CD14-positive monocyte (primary cell): ENCODE results near the gene PLA2G4B. TPM values are rescaled to one million over a fixed set of nuclear protein-coding genes. Genes with fewer than 3 reads are reported as not detected.

Experiments
- DNase-seq, 3 donors: peaks; one replicate each; pipeline ENCODE4 v3.0.0-alpha.2; 2011 to 2022
- H2AFZ ChIP-seq: 2 replicates; pipeline ENCODE4 v1.6.0; 2012; ENCODE audit warnings: mild to moderate bottlenecking, low read depth, low read length, inconsistent platforms; ENCODE audit not compliant: insufficient read depth, poor library complexity, severe bottlenecking
- H3K27ac ChIP-seq, 2 donors: 1 replicate in 1 of 2; 2 replicates in 1 of 2; pipeline ENCODE4 v1.5.1; 2012 to 2013; ENCODE audit warnings: low read length in 2 of 2, control low read depth in 1 of 2, inconsistent platforms in 1 of 2, low read depth in 1 of 2, mild to moderate bottlenecking in 1 of 2
- H3K27me3 ChIP-seq, 2 donors: one replicate each; pipeline versions ENCODE4 v1.6.0 to v1.6.1; 2011 to 2013; ENCODE audit warnings: low read length in 2 of 2; ENCODE audit not compliant: control insufficient read depth in 2 of 2, insufficient read depth in 2 of 2
- H3K36me3 ChIP-seq, 2 donors: replicated peaks in 1 of 2; 1 replicate in 1 of 2; 2 replicates in 1 of 2; pipeline versions ENCODE4 v1.5.1 to v1.6.1; 2012 to 2013; ENCODE audit warnings: low read length in 2 of 2, control low read depth in 1 of 2, inconsistent platforms in 1 of 2, mild to moderate bottlenecking in 1 of 2; ENCODE audit not compliant: insufficient read depth in 2 of 2, control insufficient read depth in 1 of 2
- H3K4me1 ChIP-seq, 2 donors: 1 replicate in 1 of 2; 2 replicates in 1 of 2; pipeline versions ENCODE4 v1.5.1 to v1.6.1; 2012 to 2013; ENCODE audit warnings: low read length in 2 of 2, control low read depth in 1 of 2, inconsistent platforms in 1 of 2, mild to moderate bottlenecking in 1 of 2, moderate library complexity in 1 of 2; ENCODE audit not compliant: insufficient read depth in 2 of 2, control insufficient read depth in 1 of 2
- H3K4me2 ChIP-seq: replicated peaks from 2 replicates; pipeline ENCODE3; 2012; ENCODE audit warnings: low read length, moderate library complexity, mild to moderate bottlenecking; ENCODE audit not compliant: poor library complexity, severe bottlenecking; ENCODE audit errors: extremely low read depth
- H3K4me3 ChIP-seq, 3 experiments: fragments of 200-600 bp in 1 of 3; sonication (generic) in 1 of 3; replicated peaks in 1 of 3; 1 replicate in 2 of 3; 2 replicates in 1 of 3; pipeline ENCODE4 v1.5.1; 2011 to 2013; ENCODE audit warnings: low read length in 3 of 3, mild to moderate bottlenecking in 3 of 3, control low read depth in 2 of 3, low read depth in 2 of 3, inconsistent platforms in 1 of 3, moderate library complexity in 1 of 3
- H3K79me2 ChIP-seq: 2 replicates; pipeline ENCODE4 v1.6.0; 2012; ENCODE audit warnings: mild to moderate bottlenecking, control low read depth, inconsistent platforms, low read length, moderate library complexity; ENCODE audit not compliant: insufficient read depth
- H3K9ac ChIP-seq: 2 replicates; pipeline ENCODE4 v1.6.0; 2017; ENCODE audit warnings: low read length, mild to moderate bottlenecking; ENCODE audit not compliant: insufficient read depth, poor library complexity, severe bottlenecking
- H3K9me3 ChIP-seq, 2 donors: replicated peaks in 1 of 2; 1 replicate in 1 of 2; 2 replicates in 1 of 2; pipeline versions ENCODE4 v1.5.1 to v1.6.1; 2012 to 2013; ENCODE audit warnings: low read length in 2 of 2, control low read depth in 1 of 2; ENCODE audit not compliant: control insufficient read depth in 1 of 2, insufficient read depth in 1 of 2
- H4K20me1 ChIP-seq: 2 replicates; pipeline ENCODE4 v1.6.0; 2012; ENCODE audit warnings: mild to moderate bottlenecking, low read length, control low read depth, moderate library complexity; ENCODE audit not compliant: insufficient read depth
- H3K27ac Mint-ChIP-seq, 7 donors: one replicate each; pipeline ENCODE4 v1.8.0; 2020; ENCODE audit warnings: mild to moderate bottlenecking in 7 of 7, mixed read lengths in 7 of 7, moderate library complexity in 6 of 7, inconsistent platforms in 2 of 7
- H3K27me3 Mint-ChIP-seq, 3 donors: one replicate each; pipeline ENCODE4 v1.8.0; 2021 to 2022; ENCODE audit warnings: low read depth in 3 of 3, mild to moderate bottlenecking in 3 of 3, mixed read lengths in 3 of 3, moderate library complexity in 3 of 3, inconsistent platforms in 1 of 3
- H3K36me3 Mint-ChIP-seq, 2 donors: one replicate each; pipeline ENCODE4 v1.8.0; 2020; ENCODE audit warnings: mixed read lengths in 2 of 2, inconsistent platforms in 1 of 2, mild to moderate bottlenecking in 1 of 2
- H3K4me1 Mint-ChIP-seq: one replicate; pipeline ENCODE4 v1.8.0; 2020; ENCODE audit warnings: mild to moderate bottlenecking, mixed read lengths
- H3K4me3 Mint-ChIP-seq, 2 donors: one replicate each; pipeline ENCODE4 v1.8.0; 2020; ENCODE audit warnings: mild to moderate bottlenecking in 2 of 2, mixed read lengths in 2 of 2, moderate library complexity in 1 of 2
- H3K9me3 Mint-ChIP-seq, 7 donors: one replicate each; pipeline ENCODE4 v1.8.0; 2020 to 2022; ENCODE audit warnings: mixed read lengths in 7 of 7, mild to moderate bottlenecking in 6 of 7, moderate library complexity in 6 of 7, inconsistent platforms in 2 of 7
- CTCF ChIP-seq: fragments of 200-600 bp; IDR thresholded peaks from one replicate; pipeline ENCODE4 v1.8.0; 2022; ENCODE audit warnings: antibody characterized with exemption, mild to moderate bottlenecking
- WGBS: methylation state at CpG from one replicate; pipeline ENCODE4 v1.1.5; 2013; ENCODE audit warnings: missing lambda C conversion rate; ENCODE audit not compliant: insufficient coverage; 5-methylcytosine and 5-hydroxymethylcytosine counted together
- intact Hi-C, 2 donors: fragments of 100-400 bp; cut with micrococcal nuclease; formaldehyde crosslinking; loops; one replicate each; pipeline versions ENCODE4 v1.15.0 to v1.15.1; 2023
- polyA plus RNA-seq, 3 donors: library from polyadenylated mRNA; depleted of rRNA in 1 of 3; unstranded in 2 of 3; stranded (reverse) in 1 of 3; fragments of 300-500 nt in 2 of 3; fragments of >200 nt in 1 of 3; fragmentation: Illumina TruSeq in 2 of 3; gene quantifications; 1 replicate in 2 of 3; 2 replicates in 1 of 3; pipeline ENCODE4 v1.2.3, GENCODE V29; 2012 to 2021

The PLA2G4B gene
- polyA plus RNA-seq, 3 donors: 0.31 to 32.1 (median 1.6) TPM

GRCh38 chr15:41877631-41878354 lies 39.1 kb downstream of the PLA2G4B start:
- Histone ChIP-seq H3K36me3 (no peaks in the 10 kb centered on the region), H3K4me3 (no peak overlapping the region), H3K9ac (no peak overlapping the region), H3K9me3 (no peaks in the 10 kb centered on the region), H3K27me3 (peaks cover 4 to 29% of the 10 kb centered on the region in 2 donors), H4K20me1 (no peaks in the 10 kb centered on the region), H2AFZ (no peak overlapping the region), H3K4me2 (no peak overlapping the region), H3K27ac (no peak overlapping the region), H3K4me1 (peaks cover 0 to 2% of the 10 kb centered on the region in 2 donors), H3K79me2 (no peaks in the 10 kb centered on the region)
- intact Hi-C loops: no loop called here
- H3K27me3 Mint-ChIP-seq: peaks cover 26 to 38% (median 30%) of the 10 kb centered on the region in 3 donors
- H3K36me3 Mint-ChIP-seq: peaks cover 6 to 13% of the 10 kb centered on the region in 2 donors
- H3K9me3 Mint-ChIP-seq: peaks cover 0 to 5% (median 0%) of the 10 kb centered on the region in 7 donors
- no peak for TF ChIP-seq CTCF
- H3K4me3 Mint-ChIP-seq: no peak overlapping the region
- no peak for DNase-seq
- H3K4me1 Mint-ChIP-seq: peaks cover 8% of the 10 kb centered on the region
- 89% methylated on average over 13 of the region's 13 CpGs for WGBS
- H3K27ac Mint-ChIP-seq: peak overlapping the region in 1 of 7 donors; percentile 32

GRCh38 chr15:41878355-41878699 lies 39.7 kb downstream of the PLA2G4B start:
- H3K27me3 Mint-ChIP-seq: peaks cover 27 to 36% (median 30%) of the 10 kb centered on the region in 3 donors
- Histone ChIP-seq H3K4me3 (no peak overlapping the region), H3K9me3 (no peaks in the 10 kb centered on the region), H3K9ac (no peak overlapping the region), H3K27ac (no peak overlapping the region), H3K27me3 (peaks cover 4 to 31% of the 10 kb centered on the region in 2 donors), H3K4me1 (peaks cover 0 to 2% of the 10 kb centered on the region in 2 donors), H3K4me2 (no peak overlapping the region), H2AFZ (no peak overlapping the region), H3K36me3 (no peaks in the 10 kb centered on the region), H3K79me2 (no peaks in the 10 kb centered on the region), H4K20me1 (no peaks in the 10 kb centered on the region)
- no peak for DNase-seq
- peaks cover 8% of the 10 kb centered on the region for H3K4me1 Mint-ChIP-seq
- H3K4me3 Mint-ChIP-seq: no peak overlapping the region
- H3K27ac Mint-ChIP-seq: peak overlapping the region in 1 of 7 donors; percentile 32
- peaks cover 0 to 5% (median 0%) of the 10 kb centered on the region in 7 donors for H3K9me3 Mint-ChIP-seq
- WGBS: 97% methylated on average over 10 of the region's 10 CpGs
- intact Hi-C loops: no loop called here
- TF ChIP-seq CTCF: no peak
- peaks cover 6 to 13% of the 10 kb centered on the region in 2 donors for H3K36me3 Mint-ChIP-seq
